KMS-11 (cell line): ENCODE data around the gene PRKX.

Experiments used
- H2AFZ ChIP-seq: fragments of 200-600 bp; sonication (generic); 2 replicates; pipeline ENCODE4 v1.6.1; 2016; ENCODE audit warnings: antibody characterized with exemption, mixed run types, low read depth
- H3K27ac ChIP-seq: fragments of 200-600 bp; sonication (generic); 2 replicates; pipeline ENCODE4 v1.6.1; 2016; ENCODE audit warnings: mild to moderate bottlenecking, mixed run types
- H3K27me3 ChIP-seq: fragments of 200-600 bp; sonication (generic); 2 replicates; pipeline ENCODE4 v1.6.1; 2017; ENCODE audit warnings: mild to moderate bottlenecking, low read depth, mixed run types, moderate library complexity; ENCODE audit not compliant: insufficient read depth
- H3K36me3 ChIP-seq: fragments of 200-600 bp; sonication (generic); 2 replicates; pipeline ENCODE4 v1.6.1; 2017; ENCODE audit warnings: mild to moderate bottlenecking, mixed run types; ENCODE audit not compliant: insufficient read depth
- H3K4me1 ChIP-seq: fragments of 200-600 bp; sonication (generic); 2 replicates; pipeline ENCODE4 v1.6.1; 2016; ENCODE audit warnings: mild to moderate bottlenecking, low read depth, mixed run types; ENCODE audit not compliant: poor library complexity, severe bottlenecking
- H3K4me2 ChIP-seq: fragments of 200-600 bp; sonication (generic); 2 replicates; pipeline ENCODE4 v1.7.0; 2016; ENCODE audit warnings: mild to moderate bottlenecking, mixed run types
- H3K4me3 ChIP-seq: fragments of 200-600 bp; sonication (generic); IDR thresholded peaks from 2 replicates; pipeline ENCODE4 v1.6.1; 2017; ENCODE audit warnings: low read depth, low read length, mixed read lengths; ENCODE audit not compliant: insufficient read depth
- H3K79me2 ChIP-seq: fragments of 200-600 bp; sonication (generic); 2 replicates; pipeline ENCODE4 v1.6.1; 2016; ENCODE audit warnings: low read depth, mixed run types; ENCODE audit not compliant: insufficient read depth
- H3K9ac ChIP-seq: fragments of 200-600 bp; sonication (generic); 2 replicates; pipeline ENCODE4 v1.6.1; 2016; ENCODE audit warnings: mild to moderate bottlenecking, mixed run types
- H4K20me1 ChIP-seq: fragments of 200-600 bp; sonication (generic); 2 replicates; pipeline ENCODE4 v1.6.1; 2016; ENCODE audit warnings: mild to moderate bottlenecking, mixed run types; ENCODE audit not compliant: insufficient read depth
- CTCF ChIP-seq: fragments of 200-600 bp; sonication (generic); conservative IDR thresholded peaks from 2 replicates; pipeline ENCODE4 v1.6.1; 2017; ENCODE audit warnings: low read depth, mild to moderate bottlenecking, antibody characterized with exemption, low read length, moderate library complexity, mixed read lengths

The PRKX gene

GRCh38 chrX:3592184-3592583 lies 121.3 kb downstream of the PRKX start:
- Histone ChIP-seq H3K27ac (no peak overlapping the region), H3K4me2 (no peak overlapping the region), H2AFZ (no peak overlapping the region)

GRCh38 chrX:3589474-3589873 lies 124.0 kb downstream of the PRKX start:
- Histone ChIP-seq H4K20me1 (no peaks in the 10 kb centered on the region), H3K27me3 (no peaks in the 10 kb centered on the region), H3K27ac (no peak overlapping the region), H3K4me3 (no peak overlapping the region), H3K4me2 (no peak overlapping the region), H2AFZ (no peak overlapping the region), H3K4me1 (no peaks in the 10 kb centered on the region), H3K9ac (no peak overlapping the region), H3K79me2 (no peaks in the 10 kb centered on the region), H3K36me3 (no peaks in the 10 kb centered on the region)
- no peak for TF ChIP-seq CTCF

More at GRCh38 chrX:3592184-3592583, 121.3 kb downstream of the PRKX start:
- H3K79me2 ChIP-seq, result no peaks in the 10 kb centered on the region
- no peak for TF ChIP-seq CTCF
- H3K4me3 ChIP-seq, result no peak overlapping the region
- no peak overlapping the region for H3K9ac ChIP-seq
- no peaks in the 10 kb centered on the region for H4K20me1 ChIP-seq
- H3K27me3 ChIP-seq, result no peaks in the 10 kb centered on the region
- no peaks in the 10 kb centered on the region for H3K4me1 ChIP-seq
- no peaks in the 10 kb centered on the region for H3K36me3 ChIP-seq

GRCh38 chrX:3585719-3586118 lies 127.7 kb downstream of the PRKX start:
- Histone ChIP-seq H3K4me3 (no peak overlapping the region), H4K20me1 (no peaks in the 10 kb centered on the region), H3K27ac (no peak overlapping the region), H3K4me1 (no peaks in the 10 kb centered on the region), H3K9ac (no peak overlapping the region), H3K79me2 (no peaks in the 10 kb centered on the region), H2AFZ (no peak overlapping the region), H3K36me3 (no peaks in the 10 kb centered on the region), H3K4me2 (no peak overlapping the region), H3K27me3 (no peaks in the 10 kb centered on the region)
- TF ChIP-seq CTCF, result no peak

- H3K27me3 ChIP-seq, result no peaks in the 10 kb centered on the region
Measured at GRCh38 chrX:3584415-3584996, 128.9 kb downstream of the PRKX start.

More at GRCh38 chrX:3584415-3584996, 128.9 kb downstream of the PRKX start:
- H3K4me2 ChIP-seq, result no peak overlapping the region
- H3K27ac ChIP-seq, result no peak overlapping the region
- H2AFZ ChIP-seq, result no peak overlapping the region
- no peak for TF ChIP-seq CTCF
- no peaks in the 10 kb centered on the region for H3K36me3 ChIP-seq
- H3K4me1 ChIP-seq, result no peaks in the 10 kb centered on the region
- H3K4me3 ChIP-seq, result no peak overlapping the region
- H3K79me2 ChIP-seq, result no peaks in the 10 kb centered on the region
- no peaks in the 10 kb centered on the region for H4K20me1 ChIP-seq
- no peak overlapping the region for H3K9ac ChIP-seq
